Natural killer cell treated with Interleukin-12 subunit alpha and Interleukin-12 subunit beta and Interleukin-15 and Interleukin-18, amount 100 ng/mL, for 72 hours (primary cell): ENCODE measurements around the gene ACVR1. TPM values are rescaled to one million over a fixed set of nuclear protein-coding genes. Genes with fewer than 3 reads are reported as not detected.
"Not testable (repeated sequence)": the region's sequence is repeated elsewhere in the genome, so short reads cannot be mapped to it uniquely, and the experiment has no call there.

Source experiments
- ATAC-seq, 2 donors: fragments of 150-1000 bp; cut with Tn5 transposase in 1 of 2; sonication (Bioruptor Pico), chemical (Tn5 transposase) in 1 of 2; 2 replicates each; pipeline ENCODE4 v1.10.0; 2021
- DNase-seq: peaks from one replicate; pipeline ENCODE4 v3.0.0; 2022; ENCODE audit warnings: low spot score
- H3K27ac Mint-ChIP-seq, 2 donors: 1 replicate in 1 of 2; 2 replicates in 1 of 2; pipeline ENCODE4 v1.8.0; 2022; ENCODE audit warnings: mixed read lengths in 2 of 2, mild to moderate bottlenecking in 1 of 2, moderate library complexity in 1 of 2
- H3K27me3 Mint-ChIP-seq, 2 donors: 1 replicate in 1 of 2; 2 replicates in 1 of 2; pipeline ENCODE4 v1.8.0; 2022; ENCODE audit warnings: mixed read lengths in 2 of 2
- H3K36me3 Mint-ChIP-seq: one replicate; pipeline ENCODE4 v1.8.0; 2022; ENCODE audit warnings: mixed read lengths
- H3K4me1 Mint-ChIP-seq, 2 donors: 1 replicate in 1 of 2; 2 replicates in 1 of 2; pipeline ENCODE4 v1.8.0; 2022; ENCODE audit warnings: low read depth in 2 of 2, mixed read lengths in 2 of 2, mild to moderate bottlenecking in 1 of 2
- H3K4me3 Mint-ChIP-seq: one replicate; pipeline ENCODE4 v1.8.0; 2022; ENCODE audit warnings: mixed read lengths
- H3K9me3 Mint-ChIP-seq: 2 replicates; pipeline ENCODE4 v1.8.0; 2022; ENCODE audit warnings: mixed read lengths
- total RNA-seq, 2 donors: library from RNA; stranded (reverse); gene quantifications; one replicate each; pipeline ENCODE4 v1.2.3, GENCODE V29; 2022

Gene ACVR1
- total RNA-seq, 2 donors from 2014 or later, result 5.7 to 14.3 TPM

GRCh38 chr2:157839162-157839801 lies 36.8 kb downstream of the ACVR1 start:
- no peaks in the 10 kb centered on the region for H3K36me3 Mint-ChIP-seq
- H3K27ac Mint-ChIP-seq, result peak overlapping the region in 1 of 2 donors; percentile 10
- H3K4me3 Mint-ChIP-seq, result no peak overlapping the region

GRCh38 chr2:157838442-157839161 lies 37.5 kb downstream of the ACVR1 start:
- Mint-ChIP-seq H3K9me3 (no peaks in the 10 kb centered on the region), H3K27ac (peak overlapping the region; percentile 10 to 65), H3K4me3 (no peak overlapping the region), H3K4me1 (peaks cover 17 to 19% of the 10 kb centered on the region in 2 donors), H3K27me3 (peaks cover 0 to 5% of the 10 kb centered on the region in 2 donors), H3K36me3 (no peaks in the 10 kb centered on the region)
- peak; percentile 65 to 71 for ATAC-seq
- no peak for DNase-seq

More at GRCh38 chr2:157839162-157839801, 36.8 kb downstream of the ACVR1 start:
- Mint-ChIP-seq H3K27me3 (peaks cover 0 to 5% of the 10 kb centered on the region in 2 donors), H3K4me1 (peaks cover 17 to 19% of the 10 kb centered on the region in 2 donors), H3K9me3 (no peaks in the 10 kb centered on the region)
- DNase-seq, result no peak
- no peak for ATAC-seq

GRCh38 chr2:157837851-157838441 lies 38.2 kb downstream of the ACVR1 start:
- Mint-ChIP-seq H3K36me3 (no peaks in the 10 kb centered on the region), H3K27ac (peak overlapping the region; percentile 10 to 65), H3K27me3 (peaks cover 0 to 5% of the 10 kb centered on the region in 2 donors), H3K4me3 (no peak overlapping the region), H3K4me1 (peaks cover 17 to 19% of the 10 kb centered on the region in 2 donors), H3K9me3 (no peaks in the 10 kb centered on the region)
- DNase-seq, result no peak
- ATAC-seq, result no peak

GRCh38 chr2:157836531-157836930 lies 39.6 kb downstream of the ACVR1 start:
- no peak overlapping the region for H3K4me3 Mint-ChIP-seq
- peak overlapping the region in 1 of 2 donors; percentile 36 for H3K27ac Mint-ChIP-seq
- peaks cover 17 to 19% of the 10 kb centered on the region in 2 donors for H3K4me1 Mint-ChIP-seq
- H3K27me3 Mint-ChIP-seq, result peaks cover 0 to 5% of the 10 kb centered on the region in 2 donors
- no peaks in the 10 kb centered on the region for H3K36me3 Mint-ChIP-seq
- no peaks in the 10 kb centered on the region for H3K9me3 Mint-ChIP-seq
- ATAC-seq (no peak), DNase-seq (no peak)

- DNase-seq, result no peak
- no peaks in the 10 kb centered on the region for H3K36me3 Mint-ChIP-seq
- no peak overlapping the region for H3K27ac Mint-ChIP-seq
- H3K4me1 Mint-ChIP-seq, result peaks cover 19% of the 10 kb centered on the region in 2 donors
- peaks cover 0 to 4% of the 10 kb centered on the region in 2 donors for H3K27me3 Mint-ChIP-seq
- ATAC-seq, result no peak
- no peaks in the 10 kb centered on the region for H3K9me3 Mint-ChIP-seq
- H3K4me3 Mint-ChIP-seq, result no peak overlapping the region
Observed at GRCh38 chr2:157835425-157835824, 40.7 kb downstream of the ACVR1 start.

GRCh38 chr2:157835006-157835405 lies 41.1 kb downstream of the ACVR1 start:
- H3K4me1 Mint-ChIP-seq, result peaks cover 17 to 19% of the 10 kb centered on the region in 2 donors
- no peak overlapping the region for H3K4me3 Mint-ChIP-seq
- no peak for ATAC-seq
- no peak overlapping the region for H3K27ac Mint-ChIP-seq
- H3K27me3 Mint-ChIP-seq, result peaks cover 0 to 2% of the 10 kb centered on the region in 2 donors
- no peaks in the 10 kb centered on the region for H3K36me3 Mint-ChIP-seq
- no peaks in the 10 kb centered on the region for H3K9me3 Mint-ChIP-seq
- no peak for DNase-seq

GRCh38 chr2:157833721-157834120 lies 42.4 kb downstream of the ACVR1 start:
- H3K36me3 Mint-ChIP-seq, result no peaks in the 10 kb centered on the region
- H3K27ac Mint-ChIP-seq, result no peak overlapping the region
- H3K4me3 Mint-ChIP-seq, result no peak overlapping the region
- H3K9me3 Mint-ChIP-seq, result no peaks in the 10 kb centered on the region
- H3K4me1 Mint-ChIP-seq, result peaks cover 18 to 23% of the 10 kb centered on the region in 2 donors
- no peaks in the 10 kb centered on the region for H3K27me3 Mint-ChIP-seq
- DNase-seq, result no peak
- ATAC-seq, result no peak

- H3K27me3 Mint-ChIP-seq, result no peaks in the 10 kb centered on the region
- no peak overlapping the region for H3K4me3 Mint-ChIP-seq
- no peak for DNase-seq
- no peak for ATAC-seq
- H3K9me3 Mint-ChIP-seq, result no peaks in the 10 kb centered on the region
- peaks cover 4 to 12% of the 10 kb centered on the region in 2 donors for H3K4me1 Mint-ChIP-seq
- no peak overlapping the region for H3K27ac Mint-ChIP-seq
- no peaks in the 10 kb centered on the region for H3K36me3 Mint-ChIP-seq
Observed at GRCh38 chr2:157831573-157832315, 44.4 kb downstream of the ACVR1 start.

GRCh38 chr2:157830696-157831570 lies 45.2 kb downstream of the ACVR1 start:
- Mint-ChIP-seq H3K36me3 (no peaks in the 10 kb centered on the region), H3K9me3 (no peaks in the 10 kb centered on the region), H3K4me3 (no peak overlapping the region), H3K27ac (no peak overlapping the region), H3K27me3 (no peaks in the 10 kb centered on the region), H3K4me1 (peaks cover 0 to 9% of the 10 kb centered on the region in 2 donors)
- DNase-seq (no peak), ATAC-seq (no peak)

- Mint-ChIP-seq H3K4me1 (peaks cover 0 to 12% of the 10 kb centered on the region in 2 donors), H3K36me3 (no peaks in the 10 kb centered on the region), H3K9me3 (no peaks in the 10 kb centered on the region), H3K27me3 (no peaks in the 10 kb centered on the region), H3K4me3 (no peak overlapping the region), H3K27ac (no peak overlapping the region)
- DNase-seq (no peak), ATAC-seq (no peak)
Observed at GRCh38 chr2:157830266-157830665, 45.9 kb downstream of the ACVR1 start.

GRCh38 chr2:157827377-157827776 lies 48.8 kb downstream of the ACVR1 start:
- no peaks in the 10 kb centered on the region for H3K9me3 Mint-ChIP-seq
- H3K4me1 Mint-ChIP-seq, result peaks cover 5 to 19% of the 10 kb centered on the region in 2 donors
- no peak overlapping the region for H3K27ac Mint-ChIP-seq
- no peak overlapping the region for H3K4me3 Mint-ChIP-seq
- ATAC-seq (no peak), DNase-seq (no peak)
- H3K27me3 Mint-ChIP-seq, result no peaks in the 10 kb centered on the region
- H3K36me3 Mint-ChIP-seq, result no peaks in the 10 kb centered on the region

- ATAC-seq, H3K27me3 Mint-ChIP-seq, H3K9me3 Mint-ChIP-seq, DNase-seq, H3K4me3 Mint-ChIP-seq, H3K27ac Mint-ChIP-seq, H3K36me3 Mint-ChIP-seq: not testable (repeated sequence)
- peaks cover 10 to 24% of the 10 kb centered on the region in 2 donors for H3K4me1 Mint-ChIP-seq
Observed at GRCh38 chr2:157826644-157827043, 49.5 kb downstream of the ACVR1 start.

- Mint-ChIP-seq H3K4me1 (peaks cover 10 to 22% of the 10 kb centered on the region in 2 donors), H3K27ac (no peak overlapping the region)
- no peak for DNase-seq
Observed at GRCh38 chr2:157825885-157826284, 50.2 kb downstream of the ACVR1 start.

More at GRCh38 chr2:157825885-157826284, 50.2 kb downstream of the ACVR1 start:
- no peaks in the 10 kb centered on the region for H3K9me3 Mint-ChIP-seq
- no peak for ATAC-seq
- H3K36me3 Mint-ChIP-seq, result no peaks in the 10 kb centered on the region
- no peaks in the 10 kb centered on the region for H3K27me3 Mint-ChIP-seq
- H3K4me3 Mint-ChIP-seq, result no peak overlapping the region
